SH-SY5Y (cell line): ENCODE measurements around the gene TMPRSS7.

Experiments used
- GATA2 ChIP-seq: IDR thresholded peaks from 2 replicates; pipeline ENCODE4 v1.6.1; 2011; ENCODE audit warnings: mild to moderate bottlenecking, low read depth, low read length
- GATA3 ChIP-seq: IDR thresholded peaks from 2 replicates; pipeline ENCODE4 v1.6.1; 2011; ENCODE audit warnings: low read depth, mild to moderate bottlenecking, low read length, moderate library complexity

DNA sequence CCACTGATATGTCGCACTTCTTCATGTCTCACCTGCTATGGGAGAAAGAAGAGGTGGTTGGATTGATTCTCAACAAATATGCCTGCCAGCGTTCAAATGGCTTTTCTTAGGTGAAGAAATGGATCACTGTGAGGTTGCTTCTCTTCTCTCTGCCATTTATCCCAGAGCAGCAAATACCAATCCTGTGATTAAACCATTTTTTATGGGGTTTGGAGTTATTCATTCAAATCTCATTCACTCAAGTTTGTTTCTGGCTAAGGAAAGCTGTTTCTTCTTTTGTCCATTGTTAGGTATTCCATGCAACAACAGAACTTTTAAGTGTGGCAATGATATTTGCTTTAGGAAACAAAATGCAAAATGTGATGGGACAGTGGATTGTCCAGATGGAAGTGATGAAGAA is 39.5 kb downstream of the TMPRSS7 start:
- TF ChIP-seq GATA2 (no peak), GATA3 (no peak)
